Lung (tissue), 12 donors: ENCODE measurements around the gene TPST2. TPM values are rescaled to one million over a fixed set of nuclear protein-coding genes. Genes with fewer than 3 reads are reported as not detected.
"Not testable (repeated sequence)": the region's sequence is repeated elsewhere in the genome, so short reads cannot be mapped to it uniquely, and the experiment has no call there.

ENCODE experiments used
- ATAC-seq: fragments of 200-7000 bp; cut with Tn5 transposase; one replicate; pipeline ENCODE4 v1.9.1; 2020; ENCODE audit warnings: moderate number of reproducible peaks; ENCODE audit not compliant: insufficient read depth, low FRiP score
- DNase-seq, 3 donors: peaks; one replicate each; pipeline ENCODE4 v3.0.0-alpha.2; 2013 to 2017
- H3K27ac ChIP-seq, 2 donors: one replicate each; pipeline ENCODE4 v1.5.1; 2013; ENCODE audit warnings: mild to moderate bottlenecking in 2 of 2, moderate library complexity in 2 of 2, control low read depth in 1 of 2, inconsistent platforms in 1 of 2, low read depth in 1 of 2, low read length in 1 of 2
- H3K27me3 ChIP-seq, 3 donors: one replicate each; pipeline ENCODE4 v1.5.1; 2013; ENCODE audit warnings: low read length in 2 of 3; ENCODE audit not compliant: control insufficient read depth in 3 of 3, insufficient read depth in 3 of 3
- H3K36me3 ChIP-seq, 4 donors: one replicate each; pipeline ENCODE4 v1.5.1; 2013; ENCODE audit warnings: low read length in 4 of 4, mild to moderate bottlenecking in 1 of 4, moderate library complexity in 1 of 4; ENCODE audit not compliant: control insufficient read depth in 4 of 4, insufficient read depth in 4 of 4
- H3K4me1 ChIP-seq, 5 donors: one replicate each; pipeline ENCODE4 v1.5.1; 2013; ENCODE audit warnings: low read length in 5 of 5, mild to moderate bottlenecking in 2 of 5, moderate library complexity in 1 of 5; ENCODE audit not compliant: control insufficient read depth in 5 of 5, insufficient read depth in 5 of 5
- H3K4me3 ChIP-seq: one replicate; pipeline ENCODE4 v1.5.1; 2013; ENCODE audit warnings: mild to moderate bottlenecking, control low read depth, moderate library complexity
- H3K9ac ChIP-seq, 2 donors: one replicate each; pipeline ENCODE4 v1.5.1; 2013; ENCODE audit warnings: low read length in 2 of 2, control low read depth in 1 of 2; ENCODE audit not compliant: insufficient read depth in 1 of 2
- H3K9me3 ChIP-seq, 4 donors: one replicate each; pipeline ENCODE4 v1.5.1; 2013; ENCODE audit warnings: low read length in 3 of 4, mild to moderate bottlenecking in 1 of 4, moderate library complexity in 1 of 4; ENCODE audit not compliant: control insufficient read depth in 4 of 4, insufficient read depth in 3 of 4
- WGBS, 2 donors: extraction: QIAGEN DNeasy Blood & Tissue Kit; methylation state at CpG; one replicate each; pipeline ENCODE4 v1.1.7; 2013; 5-methylcytosine and 5-hydroxymethylcytosine counted together
- polyA plus RNA-seq, 2 donors: library from polyadenylated mRNA; stranded (reverse); fragments of 200-250 nt; gene quantifications; one replicate each; pipeline ENCODE4 v1.2.1, GENCODE V29; 2013
- total RNA-seq, 2 donors: library from RNA; depleted of rRNA in 1 of 2; stranded (reverse); fragments of >200 nt in 1 of 2; gene quantifications; one replicate each; pipeline ENCODE4 v1.2.1, GENCODE V29; 2014 to 2021
- TF ChIP-seq, protein P1 (sequence below): IDR thresholded peaks from 2 replicates; pipeline ENCODE4 v1.5.1; 2012; ENCODE audit warnings: mild to moderate bottlenecking; ENCODE audit errors: control extremely low read depth, extremely low read depth
- donor health status: control.
- donor health status: control.
- donor health status: Bipolar disorder and iron deficiency.
- donor health status: healthy.
- donor health status: DM: yes; HTN: yes; CAD: no.

Gene TPST2
- total and polyA plus RNA-seq, 4 donors: 32.6 to 72.3 (median 59.9) TPM

DNA sequence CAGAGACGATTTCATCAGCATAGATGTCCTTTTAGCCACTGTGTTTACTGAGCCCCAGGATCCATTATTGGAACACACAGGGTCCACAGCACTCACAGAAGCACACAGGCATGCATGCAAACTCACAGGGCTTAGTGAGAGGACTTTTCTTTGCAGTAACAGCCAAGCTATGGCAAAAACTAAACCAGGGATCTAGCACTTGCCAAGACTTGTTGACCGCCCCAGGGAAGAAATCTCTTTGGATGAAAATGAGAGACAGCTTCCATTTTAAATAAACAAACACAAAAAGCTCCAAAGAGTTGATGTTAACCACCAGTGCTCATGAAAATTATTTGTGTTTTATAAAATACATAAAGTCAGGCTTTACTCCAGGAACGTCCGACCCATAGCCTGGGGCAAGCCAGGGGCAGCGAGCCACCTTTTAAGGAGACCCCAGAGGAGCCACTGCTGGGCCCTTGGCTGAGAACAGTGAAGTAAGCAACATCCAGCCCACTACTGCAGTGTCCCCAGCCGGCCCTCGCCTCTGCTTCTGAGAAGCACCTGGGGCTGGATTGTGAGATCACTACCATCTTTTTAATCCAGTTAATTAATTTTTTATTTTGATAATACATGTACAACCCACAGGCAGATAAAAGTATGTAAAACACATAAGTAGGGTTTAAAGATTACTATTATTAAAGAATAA lies 55.6 kb downstream of the TPST2 start:
- peaks cover 0 to 2% (median 0%) of the 10 kb centered on the region in 5 donors for H3K4me1 ChIP-seq
- TF ChIP-seq, protein P1, sequence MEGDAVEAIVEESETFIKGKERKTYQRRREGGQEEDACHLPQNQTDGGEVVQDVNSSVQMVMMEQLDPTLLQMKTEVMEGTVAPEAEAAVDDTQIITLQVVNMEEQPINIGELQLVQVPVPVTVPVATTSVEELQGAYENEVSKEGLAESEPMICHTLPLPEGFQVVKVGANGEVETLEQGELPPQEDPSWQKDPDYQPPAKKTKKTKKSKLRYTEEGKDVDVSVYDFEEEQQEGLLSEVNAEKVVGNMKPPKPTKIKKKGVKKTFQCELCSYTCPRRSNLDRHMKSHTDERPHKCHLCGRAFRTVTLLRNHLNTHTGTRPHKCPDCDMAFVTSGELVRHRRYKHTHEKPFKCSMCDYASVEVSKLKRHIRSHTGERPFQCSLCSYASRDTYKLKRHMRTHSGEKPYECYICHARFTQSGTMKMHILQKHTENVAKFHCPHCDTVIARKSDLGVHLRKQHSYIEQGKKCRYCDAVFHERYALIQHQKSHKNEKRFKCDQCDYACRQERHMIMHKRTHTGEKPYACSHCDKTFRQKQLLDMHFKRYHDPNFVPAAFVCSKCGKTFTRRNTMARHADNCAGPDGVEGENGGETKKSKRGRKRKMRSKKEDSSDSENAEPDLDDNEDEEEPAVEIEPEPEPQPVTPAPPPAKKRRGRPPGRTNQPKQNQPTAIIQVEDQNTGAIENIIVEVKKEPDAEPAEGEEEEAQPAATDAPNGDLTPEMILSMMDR: no peak
- H3K9me3 ChIP-seq: no peaks in the 10 kb centered on the region
- H3K4me3 ChIP-seq: no peak overlapping the region
- H3K27me3 ChIP-seq: no peaks in the 10 kb centered on the region
- DNase-seq (no peak), ATAC-seq (no peak)
- no peak overlapping the region for H3K9ac ChIP-seq
- peak overlapping the region in 1 of 2 donors; percentile 49 for H3K27ac ChIP-seq
- 86 to 87% methylated on average over 7 of the region's 7 CpGs for WGBS, 2 donors
- H3K36me3 ChIP-seq: peaks cover 3 to 20% (median 7%) of the 10 kb centered on the region in 4 donors

DNA sequence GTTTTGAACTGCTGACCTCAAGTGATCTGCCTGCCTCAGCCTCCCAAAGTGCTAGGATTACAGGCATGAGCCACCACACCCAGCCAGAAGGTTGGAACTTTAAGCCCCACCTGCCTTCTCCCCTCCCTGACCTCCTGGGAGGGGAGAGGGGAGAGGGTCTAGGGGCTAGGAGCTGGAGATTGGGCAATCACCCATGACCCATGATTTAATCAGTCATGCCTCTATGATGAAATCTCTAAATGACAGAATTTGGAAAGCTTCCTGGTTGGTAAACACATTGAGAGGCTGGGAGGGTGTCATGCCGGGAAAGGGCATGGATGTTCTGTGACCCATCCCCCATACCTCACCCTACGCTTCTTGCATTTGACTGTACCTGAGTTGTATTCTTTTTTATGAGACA lies 60.6 kb downstream of the TPST2 start:
- H3K27me3 ChIP-seq: no peaks in the 10 kb centered on the region
- peak overlapping the region; percentile 35 to 52 for H3K27ac ChIP-seq
- WGBS, 2 donors: 26 to 48% methylated on average over 2 of the region's 2 CpGs
- TF ChIP-seq, protein P1: no peak
- H3K9ac ChIP-seq: no peak overlapping the region
- ATAC-seq: no peak
- H3K36me3 ChIP-seq: peaks cover 0 to 15% (median 8%) of the 10 kb centered on the region in 4 donors
- no peaks in the 10 kb centered on the region for H3K9me3 ChIP-seq
- no peaks in the 10 kb centered on the region for H3K4me1 ChIP-seq
- no peak for DNase-seq
- no peak overlapping the region for H3K4me3 ChIP-seq

DNA sequence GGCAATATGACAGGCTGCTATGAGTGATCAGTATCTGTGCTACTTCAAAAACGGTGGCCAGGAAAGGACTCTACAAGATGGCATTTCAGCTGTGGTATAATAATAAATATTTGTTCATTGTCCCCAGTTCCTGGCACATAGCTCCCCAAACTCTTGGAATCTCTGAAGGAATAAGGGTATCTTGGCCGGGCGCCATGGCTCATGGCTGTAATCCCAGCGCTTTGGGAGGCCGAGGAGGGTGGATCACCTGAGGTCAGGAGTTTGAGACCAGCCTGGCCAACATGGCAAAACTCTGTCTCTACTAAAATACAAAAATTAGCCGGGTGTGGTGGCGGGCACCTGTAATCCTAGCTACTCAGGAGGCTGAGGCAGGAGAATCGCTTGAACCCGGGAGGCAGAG lies 61.4 kb downstream of the TPST2 start:
- not testable (repeated sequence) for H3K4me3 ChIP-seq, DNase-seq, H3K27me3 ChIP-seq, ATAC-seq, H3K4me1 ChIP-seq, H3K9me3 ChIP-seq, H3K9ac ChIP-seq
- 87 to 88% methylated on average over 9 of the region's 9 CpGs for WGBS, 2 donors
- Histone ChIP-seq H3K27ac (peak overlapping the region in 1 of 2 donors; percentile 74), H3K36me3 (peaks cover 0 to 15% (median 8%) of the 10 kb centered on the region in 4 donors)

DNA sequence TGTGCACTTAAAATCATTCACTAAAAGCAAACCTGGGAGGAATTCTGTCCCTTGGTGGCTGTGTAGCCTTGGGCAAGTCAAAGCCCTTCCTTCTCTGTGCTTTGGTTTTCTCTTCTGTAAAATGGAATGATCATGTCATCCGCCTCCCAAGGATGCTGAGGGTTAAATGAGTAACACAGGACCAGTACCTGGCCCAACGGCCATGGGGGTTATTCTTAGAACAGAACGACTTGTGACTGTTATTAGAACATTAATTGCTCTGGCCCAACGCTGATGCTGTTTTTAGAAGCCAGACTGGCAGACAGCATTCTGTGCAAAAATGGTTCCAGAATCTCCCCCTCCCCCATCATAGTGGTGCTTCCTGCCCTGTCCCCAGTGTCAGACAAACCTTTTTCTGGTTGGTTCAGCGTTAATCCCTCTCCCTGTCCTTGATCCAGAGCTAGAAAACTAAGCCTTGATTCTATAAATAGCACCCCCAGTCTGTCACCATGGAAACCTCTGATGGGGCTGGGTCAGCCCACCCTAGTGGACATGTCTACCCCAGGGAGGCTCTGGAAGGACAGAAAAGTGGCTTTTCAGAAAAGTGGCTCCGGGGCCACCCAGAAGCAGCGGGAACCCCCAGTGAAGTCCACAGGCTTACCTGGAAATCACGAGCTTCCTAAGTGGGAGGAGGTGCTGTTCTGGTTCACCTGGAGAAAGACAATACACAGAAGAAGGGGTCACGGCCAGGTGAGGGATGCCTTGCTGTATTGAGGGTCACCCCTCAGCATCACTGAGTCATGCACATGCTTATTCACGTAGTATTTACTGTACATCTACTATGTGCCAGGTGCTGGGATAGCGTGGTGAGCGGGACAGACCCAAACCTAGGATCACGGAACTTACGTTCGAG lies 62.1 kb downstream of the TPST2 start:
- Histone ChIP-seq H3K4me3 (no peak overlapping the region), H3K27ac (peak overlapping the region in 1 of 2 donors; percentile 74), H3K9me3 (no peaks in the 10 kb centered on the region), H3K27me3 (no peaks in the 10 kb centered on the region), H3K9ac (no peak overlapping the region), H3K36me3 (peaks cover 0 to 16% (median 9%) of the 10 kb centered on the region in 4 donors), H3K4me1 (no peaks in the 10 kb centered on the region)
- 81 to 86% methylated on average over 15 of the region's 15 CpGs for WGBS, 2 donors
- ATAC-seq: no peak
- DNase-seq: no peak
- TF ChIP-seq, protein P1: no peak
